NAMALWA (cell line): ENCODE measurements around the gene ZMAT1.
A peak's percentile ranks its signal among the peaks of the same experiment; 100 is the strongest.
"Not testable (repeated sequence)": the region's sequence is repeated elsewhere in the genome, so short reads cannot be mapped to it uniquely, and the experiment has no call there.

ENCODE experiments used
- DNase-seq: peaks from one replicate; pipeline ENCODE4 v3.0.0-alpha.2; 2015; ENCODE audit warnings: low spot score

The ZMAT1 gene

GRCh38 chrX:101931488-101932248, at the start of gene ZMAT1:
Gene ZMAT1, minus strand, starts transcription at chrX:101932027. Its CDS starts 19 bp downstream, at chrX:101932008.
- peak; percentile 94 for DNase-seq

GRCh38 chrX:101977106-101977505, 45.3 kb upstream of the ZMAT1 start:
- DNase-seq: no peak

GRCh38 chrX:101973066-101973465, 41.2 kb upstream of the ZMAT1 start:
- DNase-seq: no peak

GRCh38 chrX:101964923-101965539, 33.2 kb upstream of the ZMAT1 start:
- DNase-seq: not testable (repeated sequence)

GRCh38 chrX:101958139-101958538, 26.3 kb upstream of the ZMAT1 start:
- DNase-seq: no peak

- DNase-seq: no peak
These were observed 25.3 kb upstream of the ZMAT1 start for GRCh38 chrX:101957174-101957573.

- DNase-seq: no peak
These were observed 24.7 kb upstream of the ZMAT1 start for GRCh38 chrX:101956556-101956955.

GRCh38 chrX:101950581-101950980, 18.8 kb upstream of the ZMAT1 start:
- no peak for DNase-seq

GRCh38 chrX:101932249-101932570, 383 bp upstream of the ZMAT1 start:
- DNase-seq: no peak

GRCh38 chrX:101931136-101931487, 715 bp downstream of the ZMAT1 start:
- DNase-seq: peak; percentile 34

GRCh38 chrX:101925733-101926132, 6.1 kb downstream of the ZMAT1 start:
- DNase-seq: no peak

- no peak for DNase-seq
These were observed 13.1 kb downstream of the ZMAT1 start for GRCh38 chrX:101918751-101919150.

GRCh38 chrX:101906136-101906796, 25.6 kb downstream of the ZMAT1 start:
- DNase-seq: no peak

- no peak for DNase-seq
These were observed 26.8 kb downstream of the ZMAT1 start for GRCh38 chrX:101904996-101905395.
